OCI-LY7 (cell line): Measurements from ENCODE around the gene ADAMTS5.

Experiments
- CTCF ChIP-seq: fragments of 200-600 bp; sonication (generic); conservative IDR thresholded peaks from 2 replicates; pipeline ENCODE4 v1.5.1; 2014; ENCODE audit warnings: mild to moderate bottlenecking, antibody characterized with exemption, low read length, moderate library complexity, mixed read lengths
- EZH2phosphoT487 ChIP-seq: fragments of 200-600 bp; sonication (generic); IDR thresholded peaks from 2 replicates; pipeline ENCODE4 v1.6.1; 2018; ENCODE audit warnings: low read depth, borderline replicate concordance, mild to moderate bottlenecking, mixed run types, antibody characterized with exemption, low read length, moderate library complexity, mixed read lengths

- no peak for TF ChIP-seq CTCF
- no peak for TF ChIP-seq EZH2phosphoT487
Observed at GRCh38 chr21:26967062-26967913, at the start of gene ADAMTS5.
